SIG-M5 (cell line): ENCODE results near the gene ADGRL3.
A peak's percentile ranks its signal among the peaks of the same experiment; 100 is the strongest.
"Not testable (repeated sequence)": the region's sequence is repeated elsewhere in the genome, so short reads cannot be mapped to it uniquely, and the experiment has no call there.

Source experiments
- DNase-seq: peaks from one replicate; lab custom pipeline; 2025; lab: John Stamatoyannopoulos, UW

Gene ADGRL3

GRCh38 chr4:61500883-61501282 lies 300.8 kb downstream of the ADGRL3 start:
- no peak for DNase-seq

- no peak for DNase-seq
These were observed 301.7 kb downstream of the ADGRL3 start for GRCh38 chr4:61501812-61502211.

GRCh38 chr4:61505773-61506685 lies 305.9 kb downstream of the ADGRL3 start:
- no peak for DNase-seq

- no peak for DNase-seq
These were observed 307.0 kb downstream of the ADGRL3 start for GRCh38 chr4:61507091-61507490.

GRCh38 chr4:61509721-61510241 lies 309.7 kb downstream of the ADGRL3 start:
- DNase-seq, result not testable (repeated sequence)

GRCh38 chr4:61511716-61512488 lies 311.8 kb downstream of the ADGRL3 start:
- peak; percentile 8 for DNase-seq

DNA sequence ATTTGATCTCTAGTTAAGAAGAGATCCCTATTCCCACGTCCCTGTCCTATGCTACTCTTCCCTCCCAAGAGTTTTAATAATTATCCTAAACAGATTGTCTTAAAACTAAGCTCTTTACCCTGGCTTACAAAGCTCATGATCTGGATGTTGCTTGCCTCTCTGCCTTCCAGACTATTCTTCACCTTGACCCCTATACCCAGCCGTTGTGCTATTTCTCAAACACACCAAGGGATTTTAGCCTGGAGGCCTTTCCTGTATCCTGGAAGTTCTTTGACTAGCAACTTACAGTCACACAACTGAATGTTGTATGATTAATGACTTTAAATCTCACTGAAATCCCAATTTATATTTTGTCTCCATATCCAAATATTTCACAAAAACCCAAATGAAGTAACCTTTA lies 314.9 kb downstream of the ADGRL3 start:
- no peak for DNase-seq

GRCh38 chr4:61517144-61517543 lies 317.0 kb downstream of the ADGRL3 start:
- no peak for DNase-seq

DNA sequence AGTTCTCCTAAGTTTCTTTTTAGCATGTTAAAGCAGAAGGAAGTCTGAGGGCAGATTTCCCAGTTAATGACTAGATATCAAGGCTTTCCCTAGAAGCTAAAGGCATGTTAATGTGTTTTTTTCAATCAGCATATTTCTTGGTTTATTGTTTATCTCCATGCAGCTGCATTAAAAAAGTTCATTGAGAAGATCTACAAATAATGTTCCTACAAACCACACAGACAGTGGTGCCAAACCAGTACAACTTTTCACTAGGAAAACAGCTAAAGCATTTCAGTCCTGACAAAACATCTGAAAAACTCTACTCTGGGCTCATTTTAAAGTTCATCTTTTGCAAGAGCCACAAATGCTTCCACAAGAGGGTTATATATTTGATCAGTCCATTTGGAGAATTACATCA lies 320.0 kb downstream of the ADGRL3 start:
- no peak for DNase-seq

GRCh38 chr4:61520681-61521160 lies 320.6 kb downstream of the ADGRL3 start:
- DNase-seq, result no peak

DNA sequence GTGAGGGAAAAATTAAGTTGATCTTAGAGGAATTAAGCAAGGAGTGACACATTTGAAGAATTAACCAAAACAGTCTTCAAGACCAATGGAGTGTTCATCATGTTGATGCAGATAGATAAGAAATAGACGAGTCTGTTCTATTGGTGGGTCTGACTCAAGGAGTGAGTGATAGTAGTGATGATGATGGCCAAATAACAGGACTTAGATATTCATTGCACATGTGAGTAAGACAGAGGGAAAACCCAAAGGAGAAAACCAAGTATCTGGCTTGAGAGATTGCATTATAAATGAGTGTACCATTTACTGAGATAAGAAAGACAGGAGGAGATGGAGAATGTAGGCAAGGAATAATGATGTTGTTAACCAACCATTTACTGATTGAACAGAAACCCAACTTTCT lies 321.3 kb downstream of the ADGRL3 start:
- no peak for DNase-seq

- no peak for DNase-seq
These were observed 322.2 kb downstream of the ADGRL3 start for GRCh38 chr4:61522312-61522711.

DNA sequence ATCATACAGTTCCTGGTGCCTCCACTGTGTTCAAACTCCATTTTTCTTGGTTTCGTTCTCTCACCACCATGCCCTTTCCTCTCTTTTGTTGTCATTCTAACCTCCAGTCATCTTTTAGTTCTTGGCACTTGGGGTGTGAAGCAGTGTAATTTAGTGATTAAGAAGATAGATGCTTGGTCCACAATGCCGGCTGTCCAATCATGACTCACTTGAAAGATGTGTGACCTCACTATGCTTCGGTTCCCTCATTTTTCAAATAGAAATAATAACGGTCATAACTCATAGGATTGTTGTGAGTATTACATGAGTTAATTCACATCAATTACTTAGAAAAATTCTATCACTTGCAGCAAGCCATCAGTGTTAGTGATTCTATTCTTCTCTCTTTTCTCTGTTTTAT lies 327.8 kb downstream of the ADGRL3 start:
- no peak for DNase-seq

GRCh38 chr4:61528595-61528994 lies 328.5 kb downstream of the ADGRL3 start:
- no peak for DNase-seq

- DNase-seq, result no peak
These were observed 331.1 kb downstream of the ADGRL3 start for GRCh38 chr4:61531188-61531587.

DNA sequence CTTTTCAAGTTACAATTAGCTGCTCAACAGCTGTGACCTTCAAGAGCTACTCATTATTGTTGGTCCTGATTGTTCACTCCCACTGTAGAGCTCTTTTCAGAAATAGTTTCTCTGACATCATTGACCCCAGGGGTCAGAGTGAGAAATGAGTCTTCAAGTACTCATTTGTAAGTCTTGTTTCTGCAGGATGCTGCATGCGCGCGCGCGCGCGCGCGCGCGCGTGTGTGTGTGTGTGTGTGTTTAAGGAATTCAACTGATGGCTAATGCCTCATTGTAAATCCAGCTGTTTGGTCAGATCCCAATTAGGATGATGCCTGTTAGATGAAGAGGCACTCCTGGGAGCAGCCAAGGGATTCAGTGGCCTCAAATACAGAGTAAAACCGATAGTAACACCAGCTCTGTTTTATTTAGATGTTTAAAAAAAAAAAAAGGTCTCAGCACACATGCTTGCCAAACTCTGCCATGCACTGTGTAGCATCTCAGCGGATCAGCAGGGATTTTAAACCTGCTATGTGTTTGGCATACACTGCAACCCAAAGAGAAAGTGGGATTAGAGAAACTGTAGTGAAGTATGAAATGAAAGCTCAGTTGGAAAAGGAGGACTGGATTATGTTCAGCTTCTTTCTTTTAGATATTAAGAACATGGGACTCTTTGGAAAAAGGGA lies 332.3 kb downstream of the ADGRL3 start:
- no peak for DNase-seq

DNA sequence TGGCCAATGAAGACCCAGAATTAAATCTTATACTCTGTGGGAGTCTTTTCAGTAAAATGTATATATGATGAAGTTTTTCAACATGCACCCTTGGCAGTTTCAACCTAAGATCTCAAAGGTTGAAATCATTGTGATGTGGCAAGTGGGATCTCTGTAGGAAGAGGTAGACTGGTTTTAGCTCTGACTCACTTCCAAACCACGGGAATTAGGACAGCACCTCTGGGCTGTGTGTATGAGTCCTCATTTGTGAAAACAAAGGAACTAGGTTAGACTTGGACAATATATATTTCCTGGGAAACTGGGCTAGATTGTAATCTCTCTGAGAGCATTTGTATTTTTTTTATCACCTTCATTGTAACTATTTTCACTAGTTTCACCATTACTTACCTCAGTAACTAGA lies 333.0 kb downstream of the ADGRL3 start:
- DNase-seq, result no peak

- DNase-seq, result no peak
These were observed 340.8 kb downstream of the ADGRL3 start for GRCh38 chr4:61540944-61541343.

DNA sequence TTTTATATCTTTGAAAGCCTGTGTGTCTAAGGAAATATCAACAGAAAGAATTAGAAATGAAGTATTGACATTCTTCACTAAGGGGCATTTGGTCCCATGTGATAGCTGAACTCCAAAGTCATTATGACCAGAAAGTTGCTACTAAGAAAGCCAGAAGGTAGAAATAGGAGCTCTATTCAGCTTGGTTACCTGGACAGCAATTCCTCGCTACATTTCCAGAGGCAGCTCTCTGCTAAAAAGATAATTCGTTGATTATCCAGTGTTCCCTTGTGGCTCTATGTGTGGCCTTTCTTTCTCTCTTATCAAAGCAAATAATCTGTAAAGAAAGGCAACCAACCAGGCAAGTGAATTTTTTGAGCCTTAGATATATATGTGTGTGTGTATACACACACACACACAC lies 341.3 kb downstream of the ADGRL3 start:
- DNase-seq, result no peak

GRCh38 chr4:61543976-61544375 lies 343.9 kb downstream of the ADGRL3 start:
- no peak for DNase-seq

- DNase-seq, result no peak
These were observed 345.9 kb downstream of the ADGRL3 start for GRCh38 chr4:61545902-61546480.

DNA sequence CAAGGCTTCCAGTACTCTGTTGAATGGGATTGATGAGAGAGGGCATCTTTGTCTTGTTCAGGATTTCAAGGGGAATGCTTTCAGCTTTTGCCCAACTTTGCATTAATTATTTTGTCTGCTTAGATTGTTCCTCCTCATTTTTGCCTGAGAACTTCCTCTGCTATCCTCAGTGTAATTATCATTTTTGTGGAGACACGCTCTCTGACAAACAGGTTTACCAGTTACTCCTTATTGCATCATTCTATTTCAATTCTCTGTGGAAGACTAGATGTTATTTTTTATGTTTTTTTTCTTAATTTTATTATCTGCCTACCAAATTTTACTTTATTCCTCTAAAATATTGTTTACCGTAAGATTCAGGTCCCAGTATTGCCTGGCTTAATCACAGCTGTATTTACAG lies 349.2 kb downstream of the ADGRL3 start:
- DNase-seq, result no peak
